ENCODE results near the gene CD300LF.

- TF ChIP-seq CTCF (IDR thresholded peaks at IDR 0.05; ENCODE audit: borderline replicate concordance, extremely low read depth, low read length, poor library complexity, severe bottlenecking) (no peak), EZH2 (IDR thresholded peaks at IDR 0.05; ENCODE audit: borderline replicate concordance, low read depth, low read length, severe bottlenecking) (no peak)
Observed at GRCh38 chr17:74663561-74663960, 49.2 kb downstream of the CD300LF start.
